ENCODE measurements around the gene TUSC1.
"Not testable (repeated sequence)": the region's sequence is repeated elsewhere in the genome, so short reads cannot be mapped to it uniquely, and the experiment has no call there.

Gene TUSC1

DNA sequence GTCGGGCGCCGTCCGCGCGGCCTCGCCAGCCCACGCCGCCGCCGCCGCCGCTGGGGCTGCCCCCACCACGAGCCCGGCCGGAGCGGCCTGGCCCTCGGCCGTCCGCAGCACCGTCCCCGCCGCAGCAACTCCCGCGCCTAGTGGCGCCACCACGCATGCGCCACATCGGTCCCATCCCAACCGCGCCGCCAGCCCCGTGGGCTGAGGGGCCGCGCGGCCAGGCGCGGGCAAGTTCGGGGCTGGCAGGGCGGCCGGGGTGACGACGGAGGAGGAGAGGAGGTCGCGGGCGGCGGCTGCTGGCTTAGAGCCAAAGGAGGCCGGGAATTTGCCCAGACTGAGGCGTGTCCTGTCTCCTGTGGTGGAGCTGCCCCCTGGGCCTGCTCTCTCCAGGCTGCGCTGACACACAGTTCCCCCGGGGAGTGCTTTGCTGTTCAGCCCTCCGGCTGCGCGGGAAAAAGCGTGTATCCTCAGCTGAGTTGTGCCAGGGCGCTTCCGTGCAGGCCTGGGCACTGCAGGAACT, at the start of gene TUSC1:
TSS of gene TUSC1 (minus strand) at position 298 of the 520 bp plus-strand sequence. CDS start at position 166, 132 bp downstream.
- peak; percentile 37 for DNase-seq (ENCODE audit: low spot score)

- DNase-seq (ENCODE audit: low spot score): no peak
These were observed 48.7 kb upstream of the TUSC1 start for GRCh38 chr9:25726871-25727410.

DNA sequence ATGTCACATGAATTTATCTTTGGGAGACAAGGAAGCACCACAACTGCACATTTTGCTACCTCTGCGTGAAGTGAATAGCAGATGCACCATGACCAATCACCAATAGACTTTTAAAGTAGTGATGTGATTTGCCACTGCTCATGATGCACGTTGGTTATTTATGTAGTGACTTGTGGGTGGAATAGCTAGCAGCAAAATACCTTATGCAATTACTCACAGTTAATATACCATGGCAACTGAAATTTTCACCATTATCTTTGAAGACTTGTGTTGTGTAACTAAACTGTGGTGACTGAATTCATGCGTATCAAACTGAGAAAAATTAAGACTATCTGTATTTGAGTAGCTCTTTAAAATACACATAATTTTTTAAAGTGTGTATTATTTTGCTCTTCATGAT, 46.2 kb upstream of the TUSC1 start:
- no peak for DNase-seq (ENCODE audit: low spot score)

DNA sequence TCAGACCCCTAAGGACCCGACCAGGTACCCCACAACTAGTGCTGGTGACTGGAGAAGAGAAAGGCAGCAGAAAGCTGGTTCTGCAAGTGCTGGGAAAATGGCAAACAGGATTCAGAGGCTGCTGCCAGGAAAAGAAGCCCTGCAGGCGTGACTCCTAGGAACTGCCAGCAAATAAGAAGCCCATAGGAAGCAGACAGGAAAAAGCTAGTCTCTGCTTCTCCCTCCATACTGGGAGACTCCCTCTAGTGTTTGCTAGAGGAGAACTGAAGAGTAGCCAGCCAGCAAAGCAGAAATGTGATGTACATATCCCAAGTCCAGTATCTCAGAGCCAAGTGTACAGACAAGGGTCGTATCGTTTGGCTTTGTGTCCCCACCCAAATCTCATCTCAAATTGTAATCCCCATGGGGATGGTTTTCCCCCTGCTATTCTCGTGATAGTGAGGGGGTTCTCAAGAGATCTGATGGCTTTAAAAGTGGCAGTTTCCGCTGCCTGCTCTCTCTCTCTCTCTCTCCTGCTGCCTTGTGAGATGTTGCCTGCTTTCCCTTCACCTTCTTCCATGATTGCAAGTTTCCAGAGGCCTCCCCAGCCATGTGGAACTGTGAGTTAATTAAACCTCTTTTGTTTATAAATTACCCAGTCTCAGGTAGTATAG, 38.1 kb upstream of the TUSC1 start:
- DNase-seq (ENCODE audit: low spot score): no peak

- DNase-seq (ENCODE audit: low spot score): no peak
These were observed 31.7 kb upstream of the TUSC1 start for GRCh38 chr9:25709941-25710340.

DNA sequence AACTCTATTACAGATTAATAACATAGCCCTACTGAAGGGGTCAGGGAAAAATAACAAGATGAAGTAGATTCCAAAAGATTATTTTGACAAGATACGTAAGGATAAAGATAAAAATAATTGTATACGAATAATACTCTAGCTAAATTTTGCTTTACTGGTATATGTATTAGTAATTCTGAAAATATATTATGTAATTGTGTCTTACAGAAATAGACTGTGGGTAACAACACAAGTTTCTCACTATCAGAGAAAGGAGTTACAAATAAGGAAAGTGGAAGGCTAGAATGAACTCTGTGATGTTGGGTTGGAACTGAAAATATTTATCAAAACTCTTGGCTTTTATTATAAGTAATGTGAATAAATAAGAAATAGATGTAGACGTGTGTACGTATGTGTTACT, 26.6 kb upstream of the TUSC1 start:
- no peak for DNase-seq (ENCODE audit: low spot score)

GRCh38 chr9:25703701-25704357, 25.6 kb upstream of the TUSC1 start:
- DNase-seq (ENCODE audit: low spot score): no peak

- DNase-seq (ENCODE audit: low spot score): peak; percentile 4
These were observed 24.3 kb upstream of the TUSC1 start for GRCh38 chr9:25702536-25702935.

GRCh38 chr9:25700899-25701298, 22.7 kb upstream of the TUSC1 start:
- not testable (repeated sequence) for DNase-seq (ENCODE audit: low spot score)

GRCh38 chr9:25700430-25700829, 22.2 kb upstream of the TUSC1 start:
- no peak for DNase-seq (ENCODE audit: low spot score)

DNA sequence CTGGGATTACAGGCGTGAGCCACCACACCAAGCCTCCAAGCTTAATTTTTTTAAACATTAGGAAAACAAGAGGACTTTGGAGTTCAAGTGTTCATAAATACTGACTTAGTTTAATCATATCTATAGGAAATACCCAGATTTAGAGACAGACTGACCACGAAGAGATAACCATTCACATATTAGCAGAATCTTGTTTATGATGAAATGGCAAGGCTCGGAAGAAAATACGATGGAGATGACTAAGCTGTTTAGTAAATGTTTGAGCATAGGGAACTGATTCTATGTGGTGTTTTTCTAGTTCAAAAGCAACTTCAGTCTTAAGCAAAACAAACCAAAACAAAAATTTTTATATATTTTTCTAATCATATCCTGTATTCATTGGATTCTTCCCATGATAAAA, 13.5 kb upstream of the TUSC1 start:
- DNase-seq (ENCODE audit: low spot score): no peak

GRCh38 chr9:25684321-25684720, 6.1 kb upstream of the TUSC1 start:
- DNase-seq (ENCODE audit: low spot score): no peak

- no peak for DNase-seq (ENCODE audit: low spot score)
These were observed 3.0 kb upstream of the TUSC1 start for GRCh38 chr9:25681266-25681665.

DNA sequence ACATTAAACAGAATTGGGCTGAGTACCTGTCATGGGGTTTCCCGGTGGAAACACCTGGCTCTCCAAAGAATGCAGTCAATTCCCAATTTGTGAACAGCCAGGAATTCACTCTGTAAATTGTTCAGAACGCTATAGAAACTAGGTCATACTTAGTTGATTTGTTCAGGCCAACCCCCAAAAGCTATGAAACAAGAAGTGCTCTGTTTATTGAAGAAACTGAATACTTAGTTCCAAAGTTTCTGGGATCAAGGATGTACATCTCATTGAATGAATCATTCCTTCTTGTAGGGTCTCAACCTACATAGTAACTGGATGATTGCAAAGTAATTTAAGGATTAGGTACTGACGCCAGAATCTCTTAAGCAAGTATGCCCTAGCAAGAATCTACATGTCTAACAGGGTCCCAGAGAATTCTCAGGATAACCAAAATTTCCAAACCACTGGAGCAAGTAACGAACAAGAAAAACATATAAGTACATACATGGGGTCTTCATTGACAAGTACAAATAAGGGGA, 659 bp upstream of the TUSC1 start:
- DNase-seq (ENCODE audit: low spot score): no peak

GRCh38 chr9:25677301-25678146, 720 bp downstream of the TUSC1 start:
- DNase-seq (ENCODE audit: low spot score): peak; percentile 18

DNA sequence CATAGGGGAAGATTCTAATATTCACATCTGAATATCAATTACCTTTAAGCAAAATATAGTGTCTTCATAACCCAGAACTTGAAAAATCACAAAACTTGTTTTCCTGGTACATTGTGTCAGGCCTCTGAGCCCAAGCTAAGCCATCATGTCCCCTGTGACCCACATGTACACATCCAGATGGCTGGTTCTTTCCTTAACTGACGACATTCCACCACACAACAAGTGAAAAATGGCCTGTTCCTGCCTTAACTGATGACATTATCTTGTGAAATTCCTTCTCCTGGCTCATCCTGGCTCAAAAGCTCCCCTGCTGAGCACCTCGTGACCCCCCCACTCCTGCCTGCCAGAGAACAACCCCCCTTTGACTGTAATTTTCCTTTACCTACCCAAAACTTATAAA, 2.4 kb downstream of the TUSC1 start:
- not testable (repeated sequence) for DNase-seq (ENCODE audit: low spot score)

GRCh38 chr9:25658571-25658970, 19.7 kb downstream of the TUSC1 start:
- no peak for DNase-seq (ENCODE audit: low spot score)

- no peak for DNase-seq (ENCODE audit: low spot score)
These were observed 23.8 kb downstream of the TUSC1 start for GRCh38 chr9:25654417-25654816.

DNA sequence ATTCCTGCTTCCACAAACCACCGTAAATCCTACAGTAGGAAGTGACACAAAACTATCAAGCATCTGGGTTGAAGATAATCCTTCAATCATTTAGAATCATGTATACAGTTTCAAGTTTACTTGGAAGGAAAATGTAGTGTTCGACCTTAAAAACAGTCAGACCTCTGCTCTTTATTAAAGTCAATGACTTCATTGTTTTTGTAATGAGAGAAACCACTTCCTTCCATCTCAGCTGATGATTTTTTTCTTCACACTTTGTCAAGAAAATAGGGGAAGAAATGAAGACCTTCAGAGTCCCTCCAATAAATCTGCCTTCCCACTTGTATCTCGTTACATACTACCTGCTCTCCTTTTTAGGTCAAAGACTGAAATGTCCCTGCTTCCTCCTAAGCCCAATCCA, 30.1 kb downstream of the TUSC1 start:
- no peak for DNase-seq (ENCODE audit: low spot score)

DNA sequence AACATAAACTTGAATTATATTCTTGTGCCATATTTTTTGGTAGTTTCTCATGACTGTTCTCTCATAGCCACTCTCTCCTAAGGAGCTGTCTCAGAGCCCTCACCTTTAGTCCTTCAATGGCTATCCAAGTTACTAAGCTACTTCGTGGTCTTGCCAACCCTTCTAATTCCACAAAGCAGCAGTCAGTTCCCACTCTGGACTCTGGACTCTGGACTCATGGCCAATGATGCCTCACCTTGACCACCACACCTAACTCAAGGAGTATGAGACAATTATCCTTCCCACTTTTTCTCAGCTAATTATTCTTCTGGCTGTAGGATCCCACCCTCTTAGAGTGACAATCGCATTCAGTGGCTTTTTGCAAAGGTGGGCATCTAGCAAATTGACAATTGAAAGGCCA, 42.2 kb downstream of the TUSC1 start:
- no peak for DNase-seq (ENCODE audit: low spot score)

- DNase-seq (ENCODE audit: low spot score): no peak
These were observed 49.0 kb downstream of the TUSC1 start for GRCh38 chr9:25629231-25629630.
